GM10266 (cell line): ENCODE results near the gene BLM.
"Not testable (repeated sequence)": the region's sequence is repeated elsewhere in the genome, so short reads cannot be mapped to it uniquely, and the experiment has no call there.

Experiments
- DNase-seq: peaks from one replicate; pipeline ENCODE4 v3.0.0; 2012; ENCODE audit errors: extremely low spot score
- TF ChIP-seq, protein P1 (sequence below): IDR thresholded peaks from 2 replicates; pipeline ENCODE4 v1.5.1; 2012; ENCODE audit warnings: mild to moderate bottlenecking, low read depth; ENCODE audit not compliant: control insufficient read depth, insufficient read depth; ENCODE audit errors: missing control alignments

The BLM gene

DNA sequence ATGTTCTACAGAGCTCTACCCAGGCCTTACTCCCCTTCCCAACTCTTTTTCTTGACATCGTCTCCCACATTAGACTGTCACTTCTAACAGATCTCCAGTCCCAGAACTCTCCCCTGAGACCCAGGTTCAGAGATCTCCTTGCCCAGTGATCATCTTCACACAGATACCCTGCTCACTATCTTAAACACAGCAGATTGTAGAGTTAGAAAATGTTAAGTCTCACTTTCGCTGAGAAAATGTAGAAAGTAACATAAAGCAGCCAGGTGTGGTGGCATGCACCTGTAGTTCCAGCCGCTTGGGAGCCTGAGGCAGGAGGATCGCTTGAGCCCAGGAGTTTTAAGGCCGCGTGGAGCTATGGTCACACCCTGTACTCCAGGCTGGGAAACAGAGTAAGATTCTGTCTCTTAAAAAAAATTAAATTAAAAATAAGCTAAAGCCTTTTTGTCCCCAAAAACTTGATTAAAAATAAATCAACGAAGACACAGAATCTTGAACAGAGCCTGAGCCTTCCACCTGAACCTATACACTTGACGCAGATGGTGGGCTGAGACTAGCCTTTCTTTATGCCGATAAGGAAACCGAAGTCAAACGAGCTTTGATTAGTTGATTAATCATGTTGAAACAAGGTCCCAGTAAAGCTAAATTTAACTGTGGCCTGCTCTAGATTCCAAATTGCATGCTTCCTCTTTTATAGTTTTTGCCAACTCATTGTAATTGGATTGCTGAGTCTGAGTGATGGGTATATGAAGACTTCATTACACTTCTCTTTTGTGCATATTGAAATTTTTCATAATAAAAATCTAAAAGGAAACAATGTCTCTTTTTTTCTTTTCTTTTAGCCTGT, 31.3 kb upstream of the BLM start:
- DNase-seq, result no peak
- TF ChIP-seq, protein P1, sequence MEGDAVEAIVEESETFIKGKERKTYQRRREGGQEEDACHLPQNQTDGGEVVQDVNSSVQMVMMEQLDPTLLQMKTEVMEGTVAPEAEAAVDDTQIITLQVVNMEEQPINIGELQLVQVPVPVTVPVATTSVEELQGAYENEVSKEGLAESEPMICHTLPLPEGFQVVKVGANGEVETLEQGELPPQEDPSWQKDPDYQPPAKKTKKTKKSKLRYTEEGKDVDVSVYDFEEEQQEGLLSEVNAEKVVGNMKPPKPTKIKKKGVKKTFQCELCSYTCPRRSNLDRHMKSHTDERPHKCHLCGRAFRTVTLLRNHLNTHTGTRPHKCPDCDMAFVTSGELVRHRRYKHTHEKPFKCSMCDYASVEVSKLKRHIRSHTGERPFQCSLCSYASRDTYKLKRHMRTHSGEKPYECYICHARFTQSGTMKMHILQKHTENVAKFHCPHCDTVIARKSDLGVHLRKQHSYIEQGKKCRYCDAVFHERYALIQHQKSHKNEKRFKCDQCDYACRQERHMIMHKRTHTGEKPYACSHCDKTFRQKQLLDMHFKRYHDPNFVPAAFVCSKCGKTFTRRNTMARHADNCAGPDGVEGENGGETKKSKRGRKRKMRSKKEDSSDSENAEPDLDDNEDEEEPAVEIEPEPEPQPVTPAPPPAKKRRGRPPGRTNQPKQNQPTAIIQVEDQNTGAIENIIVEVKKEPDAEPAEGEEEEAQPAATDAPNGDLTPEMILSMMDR, result no peak

DNA sequence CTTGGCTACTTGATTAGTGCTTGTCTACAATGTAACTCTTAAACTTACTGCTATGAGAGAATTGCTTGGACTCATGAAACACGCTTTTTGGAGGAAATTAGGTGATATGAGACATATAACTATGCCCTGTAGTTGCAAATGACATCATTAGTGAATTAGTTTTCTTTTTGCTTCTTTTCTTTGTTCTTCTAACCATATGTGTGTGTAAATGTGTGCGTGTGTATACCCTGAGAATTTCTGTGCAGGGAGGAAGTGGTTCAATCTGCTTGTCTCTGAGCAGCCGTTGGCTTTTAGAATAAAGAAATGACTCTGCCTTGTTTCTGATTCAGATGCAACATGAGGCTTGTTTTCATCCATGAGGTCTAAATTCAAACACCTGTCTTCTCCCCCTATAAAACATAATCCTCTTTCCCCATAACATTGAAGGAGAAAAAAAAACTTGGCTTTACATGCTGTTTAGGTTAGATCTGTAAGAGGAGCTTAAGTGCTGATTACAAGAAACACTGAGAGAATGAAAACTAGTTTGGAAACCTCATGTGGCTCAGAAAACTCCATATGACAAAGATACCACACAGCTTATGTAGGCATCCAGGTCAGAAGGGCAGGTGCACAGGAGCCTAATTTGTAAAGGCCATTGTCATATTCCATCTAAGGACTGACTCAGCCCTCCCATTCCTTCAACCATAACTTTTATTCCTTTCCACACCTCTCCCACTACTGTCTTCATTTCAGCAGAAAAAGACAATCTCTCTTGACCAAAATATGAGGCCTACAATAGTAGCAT, 30.5 kb upstream of the BLM start:
- peak; percentile 51 for DNase-seq
- TF ChIP-seq, protein P1, result no peak

DNA sequence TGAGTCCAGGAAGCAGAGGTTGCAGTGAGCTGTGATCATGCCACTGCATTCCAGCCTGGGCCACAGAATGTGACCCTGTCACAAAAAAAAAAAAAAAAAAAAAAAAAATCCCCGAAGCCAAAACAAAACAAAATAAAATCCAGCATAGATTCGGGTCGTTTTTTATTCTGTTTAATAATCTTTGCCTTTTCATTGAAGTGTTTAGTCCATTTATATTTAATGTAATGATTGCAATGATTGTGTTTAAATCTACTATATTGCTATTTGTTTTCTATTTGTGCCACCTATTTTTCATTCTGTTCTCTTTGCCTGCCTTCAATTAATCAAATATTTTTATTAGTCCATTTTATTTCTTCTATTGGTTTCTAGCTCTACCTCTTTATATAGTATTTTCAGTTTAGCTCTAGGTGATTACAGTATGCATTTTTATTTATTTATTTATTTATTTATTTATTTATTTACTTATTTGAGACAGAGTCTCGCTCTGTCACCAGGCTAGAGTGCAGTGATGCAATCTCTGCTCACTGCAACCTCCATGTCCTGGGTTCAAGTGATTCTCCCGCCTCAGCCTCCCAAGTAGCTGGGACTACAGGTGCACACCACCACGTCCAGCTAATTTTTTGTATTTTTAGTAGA, 27.7 kb upstream of the BLM start:
- not testable (repeated sequence) for DNase-seq

DNA sequence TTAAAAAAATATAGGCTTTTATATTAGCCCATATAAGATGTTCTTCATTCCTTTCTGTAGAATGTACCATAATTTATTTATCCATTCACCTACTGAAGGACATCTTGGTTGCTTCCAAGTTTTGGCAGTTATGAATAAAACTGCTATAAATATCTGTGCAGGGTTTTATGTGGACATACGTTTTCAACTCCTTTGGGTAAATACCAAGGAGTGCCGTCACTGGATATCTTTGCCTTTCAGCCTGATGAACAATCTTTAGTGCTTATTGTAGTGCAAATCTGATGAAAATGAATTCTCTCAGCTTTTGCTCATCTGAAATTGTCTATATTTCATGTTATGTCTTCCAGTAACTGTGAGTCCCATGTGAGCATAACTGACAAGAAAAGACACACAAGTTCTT, 26.6 kb upstream of the BLM start:
- DNase-seq, result no peak
- TF ChIP-seq, protein P1, result no peak

DNA sequence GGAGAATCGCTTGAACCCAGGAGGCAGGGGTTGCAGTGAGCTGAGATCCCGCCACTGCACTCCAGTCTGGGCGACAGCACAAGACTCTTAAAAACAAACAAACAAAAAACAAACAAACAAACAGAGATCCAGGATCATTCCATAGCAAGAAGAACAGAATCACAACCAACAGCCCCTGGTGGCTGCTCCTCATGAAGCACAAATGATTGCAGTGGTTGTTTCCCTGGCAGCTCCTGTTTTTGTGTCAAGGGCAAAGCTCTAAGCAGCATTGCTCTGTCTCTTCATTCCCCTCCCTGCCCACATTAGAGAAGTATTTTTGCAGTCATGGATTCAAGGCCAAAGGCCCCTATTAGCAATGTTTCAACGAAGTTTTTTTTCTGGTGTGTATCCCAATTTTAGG, 25.8 kb upstream of the BLM start:
- TF ChIP-seq, protein P1, result no peak
- DNase-seq, result no peak

DNA sequence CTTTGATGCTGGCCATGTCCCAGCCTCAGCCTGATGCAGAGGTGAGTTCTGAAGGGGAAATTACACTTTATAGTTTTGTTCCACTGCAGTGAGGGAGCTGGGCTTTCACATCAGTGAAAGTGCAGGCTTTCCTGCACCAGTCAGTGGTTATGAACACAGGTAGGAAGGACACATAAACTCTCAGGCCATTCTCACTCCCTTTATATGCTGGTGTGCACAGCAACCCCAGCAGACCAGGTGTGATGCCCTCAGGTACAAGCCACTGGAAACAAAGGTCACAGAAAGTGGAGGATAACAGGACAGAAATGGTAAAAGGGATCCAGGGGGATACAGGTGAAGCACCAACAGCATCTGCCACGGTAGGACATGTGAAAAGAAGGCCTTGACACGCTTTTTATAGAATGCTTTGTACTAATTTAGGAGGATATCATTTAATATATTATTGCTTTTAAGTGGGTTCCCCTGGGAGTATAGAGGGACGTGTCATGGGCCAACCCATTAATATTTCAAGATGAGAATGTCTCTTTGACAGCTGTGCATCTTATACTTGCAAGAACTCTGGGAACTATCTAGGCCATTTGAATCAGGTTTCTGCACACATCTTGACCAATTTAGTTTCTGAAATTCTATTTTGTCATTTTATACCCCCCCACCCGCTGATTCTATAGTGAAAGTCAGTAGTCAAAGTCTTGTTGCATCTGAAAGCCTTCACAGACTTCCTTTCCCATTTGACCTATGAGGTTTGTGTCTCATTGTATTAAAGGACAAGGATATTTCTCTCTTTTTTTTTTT, 25.0 kb upstream of the BLM start:
- TF ChIP-seq, protein P1, result no peak
- peak; percentile 53 for DNase-seq

DNA sequence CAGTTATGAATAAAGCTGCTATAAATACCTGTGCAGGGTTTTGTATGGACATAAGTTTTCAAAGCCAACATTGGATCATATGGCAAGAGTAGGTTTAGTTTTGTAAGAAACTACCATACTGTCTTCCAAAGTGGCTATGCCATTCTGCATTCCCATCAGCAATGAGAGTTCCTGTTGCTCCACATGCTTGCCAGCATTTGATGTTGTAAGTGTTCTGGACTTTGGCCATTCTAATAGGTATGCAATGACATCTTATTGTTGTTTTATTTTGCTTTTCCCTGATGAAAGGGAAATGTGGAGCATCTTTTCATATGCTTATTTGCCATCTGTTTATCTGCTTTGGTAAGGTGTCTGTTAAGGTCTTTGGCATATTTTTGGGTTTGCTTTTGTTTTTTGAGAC, 22.2 kb upstream of the BLM start:
- DNase-seq, result no peak
- TF ChIP-seq, protein P1, result no peak
